ENCODE measurements around the gene OR2Z1.
"Not testable (repeated sequence)": the region's sequence is repeated elsewhere in the genome, so short reads cannot be mapped to it uniquely, and the experiment has no call there.

- TF ChIP-seq CTCF (conservative IDR thresholded peaks at IDR 0.05; ENCODE audit: low read depth, low read length); EZH2 (IDR thresholded peaks at IDR 0.05; ENCODE audit: borderline replicate concordance, low read depth, low read length, poor library complexity, severe bottlenecking): not testable (repeated sequence)
These were observed 45.8 kb downstream of the OR2Z1 start for GRCh38 chr19:8767257-8767656.

All from A673 (cell line).